Measurements from ENCODE around the gene DDX17.

DDX17 gene

GRCh38 chr22:38452373-38453065 lies 53.6 kb downstream of the DDX17 start:
- Histone ChIP-seq H4K20me1 (ENCODE audit: insufficient read depth) (no peaks in the 10 kb centered on the region), H3K4me1 (ENCODE audit: low read depth, poor library complexity, severe bottlenecking) (peaks cover 13% of the 10 kb centered on the region), H3K4me2 (no peak overlapping the region), H2AFZ (ENCODE audit: low read depth) (no peak overlapping the region), H3K9ac (no peak overlapping the region), H3K4me3 (IDR thresholded peaks at IDR 0.05; ENCODE audit: insufficient read depth, low read depth, low read length) (no peak overlapping the region), H3K27ac (no peak overlapping the region), H3K27me3 (ENCODE audit: insufficient read depth, low read depth) (peaks cover 38% of the 10 kb centered on the region; the same call in 1 of the 2 replicates), H3K79me2 (ENCODE audit: insufficient read depth, low read depth) (no peaks in the 10 kb centered on the region), H3K36me3 (ENCODE audit: insufficient read depth) (no peaks in the 10 kb centered on the region)
- TF ChIP-seq, protein P1, sequence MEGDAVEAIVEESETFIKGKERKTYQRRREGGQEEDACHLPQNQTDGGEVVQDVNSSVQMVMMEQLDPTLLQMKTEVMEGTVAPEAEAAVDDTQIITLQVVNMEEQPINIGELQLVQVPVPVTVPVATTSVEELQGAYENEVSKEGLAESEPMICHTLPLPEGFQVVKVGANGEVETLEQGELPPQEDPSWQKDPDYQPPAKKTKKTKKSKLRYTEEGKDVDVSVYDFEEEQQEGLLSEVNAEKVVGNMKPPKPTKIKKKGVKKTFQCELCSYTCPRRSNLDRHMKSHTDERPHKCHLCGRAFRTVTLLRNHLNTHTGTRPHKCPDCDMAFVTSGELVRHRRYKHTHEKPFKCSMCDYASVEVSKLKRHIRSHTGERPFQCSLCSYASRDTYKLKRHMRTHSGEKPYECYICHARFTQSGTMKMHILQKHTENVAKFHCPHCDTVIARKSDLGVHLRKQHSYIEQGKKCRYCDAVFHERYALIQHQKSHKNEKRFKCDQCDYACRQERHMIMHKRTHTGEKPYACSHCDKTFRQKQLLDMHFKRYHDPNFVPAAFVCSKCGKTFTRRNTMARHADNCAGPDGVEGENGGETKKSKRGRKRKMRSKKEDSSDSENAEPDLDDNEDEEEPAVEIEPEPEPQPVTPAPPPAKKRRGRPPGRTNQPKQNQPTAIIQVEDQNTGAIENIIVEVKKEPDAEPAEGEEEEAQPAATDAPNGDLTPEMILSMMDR (conservative IDR thresholded peaks at IDR 0.05; ENCODE audit: low read depth, low read length) = no peak

- H4K20me1 ChIP-seq (ENCODE audit: insufficient read depth) = no peaks in the 10 kb centered on the region
- H3K9ac ChIP-seq = no peak overlapping the region
- no peaks in the 10 kb centered on the region for H3K79me2 ChIP-seq (ENCODE audit: insufficient read depth, low read depth)
- H2AFZ ChIP-seq (ENCODE audit: low read depth) = no peak overlapping the region
- no peak overlapping the region for H3K27ac ChIP-seq
- H3K4me2 ChIP-seq = no peak overlapping the region
- H3K36me3 ChIP-seq (ENCODE audit: insufficient read depth) = no peaks in the 10 kb centered on the region
- no peak overlapping the region for H3K4me3 ChIP-seq (IDR thresholded peaks at IDR 0.05; ENCODE audit: insufficient read depth, low read depth, low read length)
- TF ChIP-seq, protein P1 (conservative IDR thresholded peaks at IDR 0.05; ENCODE audit: low read depth, low read length) = no peak
- peaks cover 38% of the 10 kb centered on the region; the same call in 1 of the 2 replicates for H3K27me3 ChIP-seq (ENCODE audit: insufficient read depth, low read depth)
- H3K4me1 ChIP-seq (ENCODE audit: low read depth, poor library complexity, severe bottlenecking) = peaks cover 13% of the 10 kb centered on the region
Measured at GRCh38 chr22:38451864-38452263, 54.2 kb downstream of the DDX17 start.

DNA sequence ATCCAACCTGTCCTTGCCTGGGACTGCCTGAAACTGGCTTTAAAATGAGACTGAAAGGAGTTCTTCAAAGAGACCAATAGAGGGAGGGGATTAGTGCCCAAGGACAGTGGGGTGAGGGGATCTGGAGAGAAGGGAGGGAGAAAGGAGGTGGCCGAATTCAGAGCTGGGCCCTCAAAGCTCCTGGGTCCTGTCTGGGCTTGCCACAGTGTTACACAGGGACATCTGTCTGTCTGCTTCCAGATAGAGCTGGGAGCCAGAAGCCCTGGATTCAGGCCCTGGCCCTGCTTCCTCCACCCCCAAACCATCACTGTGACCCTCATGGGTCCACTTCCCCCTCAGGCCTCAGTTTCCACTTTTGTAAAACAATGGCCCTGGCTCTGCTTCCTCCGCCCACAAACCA lies 54.7 kb downstream of the DDX17 start:
- TF ChIP-seq, protein P1 (conservative IDR thresholded peaks at IDR 0.05; ENCODE audit: low read depth, low read length) = no peak
- H4K20me1 ChIP-seq (ENCODE audit: insufficient read depth) = no peaks in the 10 kb centered on the region
- no peak overlapping the region for H3K4me3 ChIP-seq (IDR thresholded peaks at IDR 0.05; ENCODE audit: insufficient read depth, low read depth, low read length)
- H3K9ac ChIP-seq = no peak overlapping the region
- no peak overlapping the region for H3K4me2 ChIP-seq
- H2AFZ ChIP-seq (ENCODE audit: low read depth) = no peak overlapping the region
- H3K27me3 ChIP-seq (ENCODE audit: insufficient read depth, low read depth) = peaks cover 38% of the 10 kb centered on the region; the same call in 1 of the 2 replicates
- H3K4me1 ChIP-seq (ENCODE audit: low read depth, poor library complexity, severe bottlenecking) = peaks cover 9% of the 10 kb centered on the region
- H3K36me3 ChIP-seq (ENCODE audit: insufficient read depth) = no peaks in the 10 kb centered on the region
- no peak overlapping the region for H3K27ac ChIP-seq
- no peaks in the 10 kb centered on the region for H3K79me2 ChIP-seq (ENCODE audit: insufficient read depth, low read depth)

- H3K9ac ChIP-seq = no peak overlapping the region
- no peaks in the 10 kb centered on the region for H4K20me1 ChIP-seq (ENCODE audit: insufficient read depth)
- H3K4me1 ChIP-seq (ENCODE audit: low read depth, poor library complexity, severe bottlenecking) = peaks cover 5% of the 10 kb centered on the region
- H3K4me3 ChIP-seq (IDR thresholded peaks at IDR 0.05; ENCODE audit: insufficient read depth, low read depth, low read length) = no peak overlapping the region
- no peak overlapping the region for H3K4me2 ChIP-seq
- TF ChIP-seq, protein P1 (conservative IDR thresholded peaks at IDR 0.05; ENCODE audit: low read depth, low read length) = no peak
- H3K36me3 ChIP-seq (ENCODE audit: insufficient read depth) = no peaks in the 10 kb centered on the region
- no peak overlapping the region for H2AFZ ChIP-seq (ENCODE audit: low read depth)
- H3K27me3 ChIP-seq (ENCODE audit: insufficient read depth, low read depth) = peaks cover 39% of the 10 kb centered on the region; the same call in 1 of the 2 replicates
- H3K27ac ChIP-seq = no peak overlapping the region
- H3K79me2 ChIP-seq (ENCODE audit: insufficient read depth, low read depth) = no peaks in the 10 kb centered on the region
Measured at GRCh38 chr22:38450234-38450797, 55.8 kb downstream of the DDX17 start.
